HEK293 (cell line): ENCODE results near the gene MATR3.

Experiments
- CTCF ChIA-PET: fragments of 350-600 bp; formaldehyde crosslinking; extraction: SDS; loops from one replicate; lab custom pipeline; 2021; ENCODE audit warnings: antibody characterized with exemption; lab: Yijun Ruan, JAX
- POLR2A ChIA-PET: fragments of 300-600 bp; formaldehyde crosslinking; extraction: SDS; loops from one replicate; lab custom pipeline; 2020; ENCODE audit warnings: antibody characterized with exemption, inconsistent platforms; lab: Yijun Ruan, JAX
- H3K27ac ChIP-seq: fragments of 200-500 bp; sonication (Bioruptor generic); 2 replicates; pipeline ENCODE4 v1.5.1; 2014; ENCODE audit warnings: low read depth, low read length, control low read depth, inconsistent platforms; ENCODE audit errors: extremely low read depth
- H3K36me3 ChIP-seq, 2 experiments: fragments of 200-500 bp in 1 of 2; sonication (Bioruptor generic) in 1 of 2; 1 replicate in 1 of 2; 2 replicates in 1 of 2; pipeline ENCODE4 v1.5.1; 2014 to 2017; ENCODE audit warnings: inconsistent platforms in 2 of 2, low read length in 2 of 2; ENCODE audit not compliant: control insufficient read depth in 2 of 2, insufficient read depth in 1 of 2
- H3K4me1 ChIP-seq: fragments of 200-500 bp; sonication (Bioruptor generic); 2 replicates; pipeline ENCODE4 v1.5.1; 2014; ENCODE audit warnings: mild to moderate bottlenecking, low read length, inconsistent platforms; ENCODE audit not compliant: control insufficient read depth, insufficient read depth
- H3K4me3 ChIP-seq: 2 replicates; pipeline ENCODE4 v1.5.1; 2011; ENCODE audit warnings: low read depth, mild to moderate bottlenecking, control low read depth, low read length, moderate library complexity
- H3K9me3 ChIP-seq: fragments of 200-500 bp; sonication (Bioruptor generic); 2 replicates; pipeline ENCODE4 v1.5.1; 2014; ENCODE audit warnings: low read depth, low read length, inconsistent platforms; ENCODE audit not compliant: control insufficient read depth, insufficient read depth
- CTCF ChIP-seq: fragments of 450-650 bp; formaldehyde crosslinking; IDR thresholded peaks from 2 replicates; pipeline ENCODE4 v1.5.1; 2016; ENCODE audit warnings: missing biosample characterization, missing genetic modification characterization
- FEZF1 ChIP-seq: fragments of 450-650 bp; formaldehyde crosslinking; IDR thresholded peaks from 2 replicates; pipeline ENCODE4 v1.5.1; 2016; ENCODE audit warnings: missing biosample characterization, missing genetic modification characterization
- HIC1 ChIP-seq: fragments of 450-650 bp; formaldehyde crosslinking; IDR thresholded peaks from 2 replicates; pipeline ENCODE4 v1.5.1; 2016; ENCODE audit warnings: missing biosample characterization, missing genetic modification characterization
- HOXC10 ChIP-seq: sonication (generic); formaldehyde crosslinking; IDR thresholded peaks from 2 replicates; pipeline ENCODE4 v1.8.1; 2023; ENCODE audit warnings: mild to moderate bottlenecking, missing genetic modification reagents
- MYNN ChIP-seq: fragments of 450-650 bp; formaldehyde crosslinking; IDR thresholded peaks from 2 replicates; pipeline ENCODE4 v1.5.1; 2016; ENCODE audit warnings: missing biosample characterization, missing genetic modification characterization, borderline replicate concordance
- OSR2 ChIP-seq: fragments of 450-650 bp; formaldehyde crosslinking; IDR thresholded peaks from 2 replicates; pipeline ENCODE4 v1.5.1; 2016; ENCODE audit warnings: missing biosample characterization, missing genetic modification characterization
- SCRT2 ChIP-seq: fragments of 450-650 bp; formaldehyde crosslinking; IDR thresholded peaks from 2 replicates; pipeline ENCODE4 v1.5.1; 2016; ENCODE audit warnings: missing biosample characterization, missing genetic modification characterization
- SP3 ChIP-seq: fragments of 450-650 bp; formaldehyde crosslinking; IDR thresholded peaks from 2 replicates; pipeline ENCODE4 v1.5.1; 2016; ENCODE audit warnings: missing biosample characterization, missing genetic modification characterization
- ZBTB6 ChIP-seq: fragments of 450-650 bp; formaldehyde crosslinking; IDR thresholded peaks from 2 replicates; pipeline ENCODE4 v1.5.1; 2017; ENCODE audit warnings: missing biosample characterization, missing genetic modification characterization
- ZIC2 ChIP-seq: fragments of 450-650 bp; formaldehyde crosslinking; IDR thresholded peaks from 2 replicates; pipeline ENCODE4 v1.5.1; 2016; ENCODE audit warnings: missing biosample characterization, missing genetic modification characterization
- ZNF16 ChIP-seq: fragments of 450-650 bp; formaldehyde crosslinking; IDR thresholded peaks from 2 replicates; pipeline ENCODE4 v1.5.1; 2016; ENCODE audit warnings: low read depth, missing biosample characterization, missing genetic modification characterization
- ZNF169 ChIP-seq: fragments of 450-650 bp; formaldehyde crosslinking; IDR thresholded peaks from 2 replicates; pipeline ENCODE4 v1.5.1; 2016; ENCODE audit warnings: missing biosample characterization, missing genetic modification characterization
- ZNF175 ChIP-seq: fragments of 450-650 bp; formaldehyde crosslinking; IDR thresholded peaks from 2 replicates; pipeline ENCODE4 v1.5.1; 2016; ENCODE audit warnings: missing biosample characterization, missing genetic modification characterization
- ZNF26 ChIP-seq: fragments of 450-650 bp; formaldehyde crosslinking; IDR thresholded peaks from 2 replicates; pipeline ENCODE4 v1.5.1; 2016; ENCODE audit warnings: missing biosample characterization, missing genetic modification characterization
- ZNF302 ChIP-seq: fragments of 450-650 bp; formaldehyde crosslinking; IDR thresholded peaks from 2 replicates; pipeline ENCODE4 v1.5.1; 2016; ENCODE audit warnings: missing biosample characterization, missing genetic modification characterization, low read depth
- ZNF341 ChIP-seq: fragments of 450-650 bp; formaldehyde crosslinking; IDR thresholded peaks from 2 replicates; pipeline ENCODE4; 2016; ENCODE audit warnings: low read depth, missing biosample characterization, missing genetic modification characterization
- ZNF391 ChIP-seq: fragments of 450-650 bp; formaldehyde crosslinking; IDR thresholded peaks from 2 replicates; pipeline ENCODE4 v1.5.1; 2016; ENCODE audit warnings: low read depth, missing biosample characterization, missing genetic modification characterization, borderline replicate concordance
- ZNF394 ChIP-seq: fragments of 450-650 bp; formaldehyde crosslinking; IDR thresholded peaks from 2 replicates; pipeline ENCODE4 v1.5.1; 2016; ENCODE audit warnings: missing biosample characterization, missing genetic modification characterization, mild to moderate bottlenecking, moderate library complexity, borderline replicate concordance
- ZNF449 ChIP-seq: fragments of 450-650 bp; formaldehyde crosslinking; IDR thresholded peaks from 2 replicates; pipeline ENCODE4 v1.5.1; 2017; ENCODE audit warnings: missing biosample characterization, mild to moderate bottlenecking, missing genetic modification characterization, moderate library complexity
- ZNF544 ChIP-seq: fragments of 450-650 bp; formaldehyde crosslinking; IDR thresholded peaks from 2 replicates; pipeline ENCODE4 v1.5.0; 2017; ENCODE audit warnings: missing biosample characterization, missing genetic modification characterization
- ZNF560 ChIP-seq: fragments of 450-650 bp; formaldehyde crosslinking; IDR thresholded peaks from 2 replicates; pipeline ENCODE4 v1.5.1; 2017; ENCODE audit warnings: missing biosample characterization, missing genetic modification characterization, borderline replicate concordance
- ZNF600 ChIP-seq: fragments of 450-650 bp; formaldehyde crosslinking; IDR thresholded peaks from 2 replicates; pipeline ENCODE4 v1.5.1; 2016; ENCODE audit warnings: missing biosample characterization, missing genetic modification characterization
- ZNF624 ChIP-seq: fragments of 450-650 bp; formaldehyde crosslinking; IDR thresholded peaks from 2 replicates; pipeline ENCODE4 v1.5.1; 2017; ENCODE audit warnings: missing biosample characterization, missing genetic modification characterization
- ZNF629 ChIP-seq: fragments of 450-650 bp; formaldehyde crosslinking; IDR thresholded peaks from 2 replicates; pipeline ENCODE4 v1.5.1; 2017; ENCODE audit warnings: missing biosample characterization, missing genetic modification characterization
- ZNF776 ChIP-seq: fragments of 450-650 bp; formaldehyde crosslinking; IDR thresholded peaks from 2 replicates; pipeline ENCODE4 v1.5.0; 2017; ENCODE audit warnings: missing biosample characterization, missing genetic modification characterization, borderline replicate concordance
- ZNF791 ChIP-seq: fragments of 450-650 bp; formaldehyde crosslinking; IDR thresholded peaks from 2 replicates; pipeline ENCODE4 v1.5.1; 2016; ENCODE audit warnings: missing biosample characterization, missing genetic modification characterization

MATR3 gene

GRCh38 chr5:139273572-139274289, 19.8 kb upstream of the MATR3 start (continued):
- TF ChIP-seq ZNF449 (tag by site-specific recombination) = peak; percentile 10; the same call in 1 of the 2 replicates
- no peak for TF ChIP-seq ZNF26
- peak; percentile 41; the same call in 1 of the 2 replicates for TF ChIP-seq ZNF341 (tag by site-specific recombination)
- TF ChIP-seq ZBTB6 (tag by site-specific recombination) = no peak; the same call in 1 of the 2 replicates
- no peak for TF ChIP-seq ZNF302 (tag by site-specific recombination)
- TF ChIP-seq ZNF169 (tag by site-specific recombination) = no peak
- peak; percentile 56 for TF ChIP-seq CTCF (tag by site-specific recombination)
- TF ChIP-seq ZNF624 (tag by site-specific recombination) = no peak
- TF ChIP-seq SP3 (tag by site-specific recombination) = peak; percentile 99
- peak; percentile 91 for TF ChIP-seq ZIC2
- TF ChIP-seq SCRT2 (tag by site-specific recombination) = no peak
- TF ChIP-seq ZNF391 (tag by site-specific recombination) = no peak
- no peak for TF ChIP-seq ZNF791
- TF ChIP-seq MYNN (tag by site-specific recombination) = no peak
- no peak for TF ChIP-seq ZNF544 (tag by site-specific recombination)

- Histone ChIP-seq H3K4me1 (peaks cover 18% of the 10 kb centered on the region), H3K36me3 (peaks cover 32 to 52% of the 10 kb centered on the region in 2 experiments), H3K4me3 (no peak overlapping the region), H3K27ac (no peak overlapping the region), H3K9me3 (no peaks in the 10 kb centered on the region)
- ChIA-PET POLR2A (interaction anchor here (1.1 to 3.1 kb wide), 3 partner anchors 11 to 66 kb away, joined by 4 to 22 read pairs (median 7); partner anchors contain the start of genes MATR3 and PAIP2), CTCF (interaction anchor here (0.6 to 2.3 kb wide), 4 partner anchors 11 to 826 kb away, joined by 3 to 8 read pairs (median 4); partner anchors contain the start of gene SPATA24)
- TF ChIP-seq ZNF394 (tag by site-specific recombination) = peak; percentile 39; the same call in 1 of the 2 replicates
- no peak for TF ChIP-seq FEZF1 (tag by site-specific recombination)
- TF ChIP-seq ZNF776 (tag by site-specific recombination) = no peak
- 0 out of 2 replicates have a peak, but pooled peaks have one; percentile 11 for TF ChIP-seq ZNF629 (tag by site-specific recombination)
- no peak for TF ChIP-seq ZNF16 (tag by site-specific recombination)
- peak; percentile 31; the same call in 1 of the 2 replicates for TF ChIP-seq OSR2 (tag by site-specific recombination)
- TF ChIP-seq ZNF600 (tag by site-specific recombination) = peak; percentile 10; the same call in 1 of the 2 replicates
- TF ChIP-seq ZNF175 = no peak
- peak; percentile 11; the same call in 1 of the 2 replicates for TF ChIP-seq HIC1 (tag by site-specific recombination)
- no peak for TF ChIP-seq ZNF560 (tag by site-specific recombination)
- no peak for TF ChIP-seq HOXC10 (CRISPR knock-in tag)
These were observed 18.0 kb upstream of the MATR3 start for GRCh38 chr5:139275536-139275935.
